HCT116 (cell line): ENCODE measurements around the gene SLITRK2. TPM values are rescaled to one million over a fixed set of nuclear protein-coding genes. Genes with fewer than 3 reads are reported as not detected.

Source experiments
- ATAC-seq: fragments of 200-7000 bp; cut with Tn5 transposase; 2 replicates; pipeline ENCODE4 v1.9.1; 2020; ENCODE audit warnings: mild to moderate bottlenecking, moderate library complexity
- BruUV-seq: library from RNA; stranded (reverse); fragments of 400-500 nt; replicated peaks from 2 replicates; lab custom pipeline; 2021; lab: Mats Ljungman, UMichigan
- CTCF ChIA-PET: fragments of 300-600 bp; sonication (Branson Sonifier 250); formaldehyde crosslinking; loops from one replicate; lab custom pipeline; 2021; ENCODE audit warnings: antibody characterized with exemption; lab: Charles Lee
- POLR2A ChIA-PET: fragments of 300-600, 350-600 bp; sonication (Branson Sonifier 250); formaldehyde crosslinking; loops from one replicate; lab custom pipeline; 2021; ENCODE audit warnings: antibody characterized with exemption; lab: Charles Lee
- RAD21 ChIA-PET, 2 experiments: fragments of 300-600 bp; sonication (Branson Sonifier 250); formaldehyde crosslinking; loops; one replicate each; lab custom pipeline; 2023; ENCODE audit warnings: low total read pairs in 2 of 2; ENCODE audit not compliant: uncharacterized antibody in 2 of 2, unreplicated experiment in 2 of 2, low non-redundant PET in 1 of 2; lab: Charles Lee
- DNase-seq: peaks from one replicate; pipeline ENCODE4 v3.0.0-alpha.2; 2010; ENCODE audit warnings: low read depth, low spot score
- H2AFZ ChIP-seq: fragments of 200-600 bp; shearing (Covaris generic), sonication (generic); 2 replicates; pipeline ENCODE4 v1.6.1; 2017; ENCODE audit warnings: low read depth, mixed run types, mixed read lengths, antibody characterized with exemption, low read length; ENCODE audit not compliant: poor library complexity, severe bottlenecking
- H3K27ac ChIP-seq: 2 replicates; pipeline ENCODE4 v1.5.1; 2012; ENCODE audit warnings: low read depth, low read length
- H3K27me3 ChIP-seq: fragments of 200-600 bp; sonication (generic); 2 replicates; pipeline ENCODE4 v1.6.1; 2016; ENCODE audit warnings: mixed run types, low read length, mixed read lengths; ENCODE audit not compliant: insufficient read depth
- H3K36me3 ChIP-seq, 2 experiments: fragments of 200-500 bp in 1 of 2; fragments of 200-600 bp in 1 of 2; sonication (Bioruptor generic) in 1 of 2; sonication (generic) in 1 of 2; 2 replicates each; pipeline versions ENCODE4 v1.5.1 to v1.6.1; 2014 to 2016; ENCODE audit warnings: low read length in 2 of 2, inconsistent platforms in 1 of 2, mixed read lengths in 1 of 2, mixed run types in 1 of 2; ENCODE audit not compliant: insufficient read depth in 2 of 2, control insufficient read depth in 1 of 2
- H3K4me1 ChIP-seq, 2 experiments: fragments of 200-600 bp in 1 of 2; sonication (generic) in 1 of 2; 2 replicates each; pipeline versions ENCODE4 v1.5.1 to v1.6.1; 2012 to 2017; ENCODE audit warnings: low read length in 2 of 2, inconsistent platforms in 1 of 2, mild to moderate bottlenecking in 1 of 2, mixed read lengths in 1 of 2, mixed run types in 1 of 2, moderate library complexity in 1 of 2; ENCODE audit not compliant: insufficient read depth in 2 of 2, control insufficient read depth in 1 of 2
- H3K4me2 ChIP-seq: fragments of 200-600 bp; sonication (generic); 2 replicates; pipeline ENCODE4 v1.6.1; 2017; ENCODE audit warnings: mixed run types, low read length, mixed read lengths
- H3K4me3 ChIP-seq, 2 experiments: fragments of 200-600 bp in 1 of 2; sonication (generic) in 1 of 2; replicated peaks in 1 of 2; 2 replicates each; pipeline ENCODE4 v1.5.1; 2011 to 2016; ENCODE audit warnings: low read length in 2 of 2, control low read depth in 1 of 2, low read depth in 1 of 2, mild to moderate bottlenecking in 1 of 2, mixed read lengths in 1 of 2, mixed run types in 1 of 2
- H3K79me2 ChIP-seq: fragments of 200-600 bp; sonication (generic); 2 replicates; pipeline ENCODE4 v1.6.1; 2017; ENCODE audit warnings: mild to moderate bottlenecking, mixed run types, low read length, moderate library complexity, mixed read lengths; ENCODE audit not compliant: insufficient read depth
- H3K9ac ChIP-seq: fragments of 200-600 bp; sonication (generic); 2 replicates; pipeline ENCODE4 v1.6.1; 2016; ENCODE audit warnings: low read length, mixed read lengths
- H3K9me2 ChIP-seq: fragments of 200-600 bp; sonication (generic), shearing (Covaris generic); 2 replicates; pipeline ENCODE4 v1.6.1; 2017; ENCODE audit warnings: mixed run types, mild to moderate bottlenecking, moderate library complexity; ENCODE audit not compliant: insufficient read depth
- H3K9me3 ChIP-seq, 2 experiments: fragments of 200-500 bp in 1 of 2; fragments of 200-600 bp in 1 of 2; sonication (Bioruptor generic) in 1 of 2; sonication (generic) in 1 of 2; 2 replicates each; pipeline ENCODE4 v1.6.1; 2014 to 2017; ENCODE audit warnings: low read length in 2 of 2, mixed read lengths in 2 of 2, inconsistent platforms in 1 of 2, low read depth in 1 of 2, mild to moderate bottlenecking in 1 of 2, mixed run types in 1 of 2, moderate library complexity in 1 of 2; ENCODE audit not compliant: control insufficient read depth in 1 of 2, insufficient read depth in 1 of 2
- H4K20me1 ChIP-seq: fragments of 200-600 bp; sonication (generic), shearing (Covaris generic); 2 replicates; pipeline ENCODE4 v1.6.1; 2017; ENCODE audit warnings: mixed run types, mild to moderate bottlenecking, moderate library complexity; ENCODE audit not compliant: insufficient read depth
- ATF3 ChIP-seq: IDR thresholded peaks from 2 replicates; pipeline ENCODE4 v1.6.1; 2012
- CBX3 ChIP-seq: IDR thresholded peaks from 2 replicates; pipeline ENCODE4 v1.6.1; 2012; ENCODE audit warnings: low read depth
- CEBPB ChIP-seq: IDR thresholded peaks from 2 replicates; pipeline ENCODE4 v1.6.1; 2012; ENCODE audit warnings: low read depth
- EGR1 ChIP-seq: IDR thresholded peaks from 2 replicates; pipeline ENCODE4 v1.6.1; 2012; ENCODE audit warnings: low read depth
- EZH2 ChIP-seq: fragments of 200-600 bp; sonication (generic); IDR thresholded peaks from 2 replicates; pipeline ENCODE4 v1.6.1; 2017; ENCODE audit warnings: antibody characterized with exemption, mixed run types
- EZH2phosphoT487 ChIP-seq: fragments of 200-600 bp; IDR thresholded peaks from 2 replicates; pipeline ENCODE4 v1.6.1; 2018; ENCODE audit warnings: antibody characterized with exemption, borderline replicate concordance
- JUND ChIP-seq: IDR thresholded peaks from 2 replicates; pipeline ENCODE4 v1.6.1; 2012
- POLR2A ChIP-seq: IDR thresholded peaks from 2 replicates; pipeline ENCODE4 v1.7.0; 2011; ENCODE audit warnings: borderline replicate concordance; ENCODE audit not compliant: insufficient read depth, insufficient read length; ENCODE audit errors: extremely low read depth
- POLR2AphosphoS5 ChIP-seq: IDR thresholded peaks from 2 replicates; pipeline ENCODE4 v1.6.1; 2011; ENCODE audit warnings: mild to moderate bottlenecking, low read depth, low read length, moderate library complexity
- RAD21 ChIP-seq: IDR thresholded peaks from 2 replicates; pipeline ENCODE4 v1.6.1; 2012; ENCODE audit warnings: low read depth, mild to moderate bottlenecking
- SIN3A ChIP-seq: IDR thresholded peaks from 2 replicates; pipeline ENCODE4 v1.6.1; 2012; ENCODE audit warnings: low read depth
- SRF ChIP-seq: IDR thresholded peaks from 2 replicates; pipeline ENCODE4 v1.6.1; 2012; ENCODE audit warnings: low read depth
- TCF7L2 ChIP-seq: IDR thresholded peaks from 2 replicates; pipeline ENCODE4 v1.7.0; 2011; ENCODE audit warnings: borderline replicate concordance, inconsistent platforms; ENCODE audit not compliant: insufficient read depth, insufficient read length; ENCODE audit errors: extremely low read depth
- YY1 ChIP-seq: IDR thresholded peaks from 2 replicates; pipeline ENCODE4 v1.6.1; 2011; ENCODE audit warnings: low read length, low read depth, moderate library complexity, mild to moderate bottlenecking; ENCODE audit not compliant: insufficient replicate concordance; ENCODE audit errors: extremely low read depth
- ZFX ChIP-seq: fragments of 450-650 bp; IDR thresholded peaks from 2 replicates; pipeline ENCODE4 v1.6.1; 2017
- ZNF274 ChIP-seq: fragments of 200-500 bp; sonication (Bioruptor generic); IDR thresholded peaks from 2 replicates; pipeline ENCODE4 v1.6.1; 2014; ENCODE audit warnings: mild to moderate bottlenecking, low read depth, low read length, inconsistent platforms
- intact Hi-C: fragments of 100-400 bp; cut with micrococcal nuclease; formaldehyde crosslinking; loops from 2 replicates; pipeline ENCODE4 v1.10.0; 2022
- total RNA-seq: library from RNA; stranded (reverse); gene quantifications from one replicate; pipeline ENCODE4 v1.2.1, GENCODE V29; 2021; ENCODE audit not compliant: unreplicated experiment
- TF ChIP-seq, protein P1 (sequence below): IDR thresholded peaks from 2 replicates; pipeline ENCODE4 v1.6.1; 2011; ENCODE audit warnings: mild to moderate bottlenecking, low read length, moderate library complexity; ENCODE audit not compliant: insufficient replicate concordance; ENCODE audit errors: extremely low read depth
- TF ChIP-seq, protein P2 (sequence below): IDR thresholded peaks from 2 replicates; pipeline ENCODE4 v1.6.1; 2012
- TF ChIP-seq, protein P3 (sequence below), 3 experiments: fragments of 200-600 bp in 1 of 3; sonication (generic) in 1 of 3; IDR thresholded peaks in 2 of 3; conservative IDR thresholded peaks in 1 of 3; 2 replicates each; pipeline ENCODE4 v1.5.1; 2012 to 2017; ENCODE audit warnings: low read depth in 2 of 3, low read length in 2 of 3, antibody characterized with exemption in 1 of 3, borderline replicate concordance in 1 of 3, control low read depth in 1 of 3, mild to moderate bottlenecking in 1 of 3, mixed read lengths in 1 of 3, mixed run types in 1 of 3, moderate library complexity in 1 of 3; ENCODE audit not compliant: insufficient read depth in 1 of 3

The SLITRK2 gene
- total RNA-seq, 1 experiment from 2014 or later: not detected

- Histone ChIP-seq H3K9ac (no peak overlapping the region), H3K27me3 (no peaks in the 10 kb centered on the region), H2AFZ (no peak overlapping the region)
- RAD21 ChIA-PET: no interaction called here
- no peak for DNase-seq
- TF ChIP-seq, protein P1, sequence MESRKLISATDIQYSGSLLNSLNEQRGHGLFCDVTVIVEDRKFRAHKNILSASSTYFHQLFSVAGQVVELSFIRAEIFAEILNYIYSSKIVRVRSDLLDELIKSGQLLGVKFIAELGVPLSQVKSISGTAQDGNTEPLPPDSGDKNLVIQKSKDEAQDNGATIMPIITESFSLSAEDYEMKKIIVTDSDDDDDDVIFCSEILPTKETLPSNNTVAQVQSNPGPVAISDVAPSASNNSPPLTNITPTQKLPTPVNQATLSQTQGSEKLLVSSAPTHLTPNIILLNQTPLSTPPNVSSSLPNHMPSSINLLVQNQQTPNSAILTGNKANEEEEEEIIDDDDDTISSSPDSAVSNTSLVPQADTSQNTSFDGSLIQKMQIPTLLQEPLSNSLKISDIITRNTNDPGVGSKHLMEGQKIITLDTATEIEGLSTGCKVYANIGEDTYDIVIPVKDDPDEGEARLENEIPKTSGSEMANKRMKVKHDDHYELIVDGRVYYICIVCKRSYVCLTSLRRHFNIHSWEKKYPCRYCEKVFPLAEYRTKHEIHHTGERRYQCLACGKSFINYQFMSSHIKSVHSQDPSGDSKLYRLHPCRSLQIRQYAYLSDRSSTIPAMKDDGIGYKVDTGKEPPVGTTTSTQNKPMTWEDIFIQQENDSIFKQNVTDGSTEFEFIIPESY: no peak
- TF ChIP-seq CBX3 (no peak), ZFX (no peak), ATF3 (no peak), JUND (no peak), YY1 (no peak), EGR1 (no peak), EZH2phosphoT487 (no peak), POLR2A (no peak), TCF7L2 (no peak), SRF (no peak), RAD21 (no peak), POLR2AphosphoS5 (no peak), ZNF274 (no peak), EZH2 (no peak), CEBPB (no peak), SIN3A (no peak)
- TF ChIP-seq, protein P2, sequence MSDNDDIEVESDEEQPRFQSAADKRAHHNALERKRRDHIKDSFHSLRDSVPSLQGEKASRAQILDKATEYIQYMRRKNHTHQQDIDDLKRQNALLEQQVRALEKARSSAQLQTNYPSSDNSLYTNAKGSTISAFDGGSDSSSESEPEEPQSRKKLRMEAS: no peak
- TF ChIP-seq, protein P3, sequence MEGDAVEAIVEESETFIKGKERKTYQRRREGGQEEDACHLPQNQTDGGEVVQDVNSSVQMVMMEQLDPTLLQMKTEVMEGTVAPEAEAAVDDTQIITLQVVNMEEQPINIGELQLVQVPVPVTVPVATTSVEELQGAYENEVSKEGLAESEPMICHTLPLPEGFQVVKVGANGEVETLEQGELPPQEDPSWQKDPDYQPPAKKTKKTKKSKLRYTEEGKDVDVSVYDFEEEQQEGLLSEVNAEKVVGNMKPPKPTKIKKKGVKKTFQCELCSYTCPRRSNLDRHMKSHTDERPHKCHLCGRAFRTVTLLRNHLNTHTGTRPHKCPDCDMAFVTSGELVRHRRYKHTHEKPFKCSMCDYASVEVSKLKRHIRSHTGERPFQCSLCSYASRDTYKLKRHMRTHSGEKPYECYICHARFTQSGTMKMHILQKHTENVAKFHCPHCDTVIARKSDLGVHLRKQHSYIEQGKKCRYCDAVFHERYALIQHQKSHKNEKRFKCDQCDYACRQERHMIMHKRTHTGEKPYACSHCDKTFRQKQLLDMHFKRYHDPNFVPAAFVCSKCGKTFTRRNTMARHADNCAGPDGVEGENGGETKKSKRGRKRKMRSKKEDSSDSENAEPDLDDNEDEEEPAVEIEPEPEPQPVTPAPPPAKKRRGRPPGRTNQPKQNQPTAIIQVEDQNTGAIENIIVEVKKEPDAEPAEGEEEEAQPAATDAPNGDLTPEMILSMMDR (IDR thresholded peaks at IDR 0.05 in 2 of 3, conservative IDR thresholded peaks at IDR 0.05 in 1 of 3; ENCODE audit: borderline replicate concordance in 1 of 3, insufficient read depth in 1 of 3, low read depth in 2 of 3, low read length in 2 of 3): no peak
- TF ChIP-seq, all 23 proteins: peak for 0
- no peak overlapping the region for H3K4me2 ChIP-seq
- H3K79me2 ChIP-seq: no peaks in the 10 kb centered on the region
- no peaks in the 10 kb centered on the region for H3K9me3 ChIP-seq
- ChIA-PET CTCF (no interaction called here), POLR2A (no interaction called here)
- H4K20me1 ChIP-seq: no peaks in the 10 kb centered on the region
- intact Hi-C loops: no loop called here
- no peak for ATAC-seq
- no peaks in the 10 kb centered on the region for H3K9me2 ChIP-seq
- H3K27ac ChIP-seq: no peak overlapping the region
- H3K36me3 ChIP-seq: no peaks in the 10 kb centered on the region
- H3K4me1 ChIP-seq: no peaks in the 10 kb centered on the region
- no TSS peak for BruUV-seq
- H3K4me3 ChIP-seq: no peak overlapping the region
Observed at GRCh38 chrX:145818186-145819113, 821 bp downstream of the SLITRK2 start.
